ENCODE data around the gene RASL10A.
A peak's percentile ranks its signal among the peaks of the same experiment; 100 is the strongest.

Gene RASL10A

DNA sequence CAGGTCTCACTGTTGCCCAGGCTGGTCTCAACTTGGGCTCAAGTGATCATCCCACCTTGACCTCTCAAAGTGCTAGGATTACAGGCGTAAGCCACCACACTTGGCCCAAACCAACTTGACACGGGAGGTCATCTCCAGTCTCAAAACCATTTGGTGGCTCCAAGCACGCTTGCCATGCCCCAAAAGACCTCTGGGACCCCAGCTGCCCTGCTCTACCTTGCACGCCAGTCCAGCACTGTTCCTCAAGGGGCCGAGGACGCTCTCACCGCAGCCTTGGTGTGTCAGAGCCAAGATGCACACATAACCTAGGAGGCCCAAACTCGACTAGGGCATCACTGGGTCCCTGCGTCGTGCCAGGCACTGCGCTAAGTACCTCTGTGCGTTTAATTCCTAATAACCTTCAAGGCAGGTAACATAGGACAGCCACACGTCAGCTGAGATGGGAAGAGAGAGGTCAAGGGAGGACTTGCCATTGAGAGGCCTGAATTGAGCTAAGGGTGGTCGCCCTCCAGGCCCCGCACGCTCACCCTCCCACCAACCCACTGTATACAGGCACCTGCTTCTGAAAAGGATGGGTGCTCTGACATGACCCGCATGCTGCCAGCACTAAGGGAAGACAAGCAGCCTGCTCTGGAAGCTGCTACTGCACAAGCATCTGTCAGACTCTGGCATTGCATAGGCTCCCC is 13.6 kb downstream of the RASL10A start:
- no peak for DNase-seq

DNA sequence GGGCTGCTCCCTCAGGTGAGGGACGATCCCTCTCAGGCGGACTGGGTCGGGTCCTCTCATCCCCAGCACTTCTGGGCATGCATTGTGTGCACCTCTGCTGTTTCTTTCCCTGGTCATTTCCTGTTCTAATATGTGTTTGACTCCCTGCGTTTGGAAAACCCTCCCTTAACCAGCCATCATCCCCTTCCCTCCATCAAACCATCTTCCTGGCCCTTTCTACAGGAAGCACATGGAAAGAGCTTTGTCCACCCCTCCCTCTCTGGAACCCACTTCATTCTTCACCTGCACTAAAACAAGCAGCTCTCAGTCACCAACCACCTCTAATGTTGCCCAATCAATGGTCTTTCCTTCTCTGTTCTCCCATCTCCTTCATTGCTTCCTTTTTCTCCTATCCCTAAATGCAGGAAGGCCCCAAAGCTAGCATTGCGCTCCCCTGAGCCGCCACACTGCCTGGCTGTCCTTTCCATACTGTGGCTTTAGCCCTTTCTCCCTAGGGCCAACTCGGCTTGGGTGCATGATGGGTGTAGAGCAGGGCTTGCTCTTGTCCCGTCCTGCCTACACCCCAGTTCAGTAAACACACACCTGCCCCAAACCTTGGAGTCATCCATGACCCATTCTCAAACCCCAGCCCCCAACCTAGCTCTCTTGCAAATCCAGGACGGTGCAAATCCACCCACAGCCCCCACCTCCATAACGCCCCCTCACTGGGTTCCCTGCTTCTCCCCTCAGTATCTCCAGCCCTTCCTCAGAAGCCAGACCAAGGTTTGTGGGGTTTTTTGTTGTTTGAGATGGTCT is 14.5 kb downstream of the RASL10A start:
- DNase-seq: no peak

DNA sequence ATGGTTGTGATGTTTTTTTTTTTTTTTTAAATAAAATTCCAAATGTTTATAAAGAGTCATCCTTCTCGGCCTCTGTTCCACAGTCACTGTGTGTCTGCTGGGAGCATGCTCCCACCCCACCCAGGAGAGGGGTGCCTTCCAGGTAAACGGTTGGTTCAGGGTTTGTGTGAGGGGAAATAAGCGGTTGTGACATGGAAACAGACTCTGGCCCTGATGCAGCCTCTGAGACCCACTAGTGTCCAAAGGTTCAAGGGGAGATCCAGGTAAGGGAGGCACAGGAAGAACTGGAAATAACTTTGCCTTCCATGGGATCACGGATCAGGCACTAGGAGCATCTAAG is 15.1 kb downstream of the RASL10A start:
- DNase-seq: no peak

DNA sequence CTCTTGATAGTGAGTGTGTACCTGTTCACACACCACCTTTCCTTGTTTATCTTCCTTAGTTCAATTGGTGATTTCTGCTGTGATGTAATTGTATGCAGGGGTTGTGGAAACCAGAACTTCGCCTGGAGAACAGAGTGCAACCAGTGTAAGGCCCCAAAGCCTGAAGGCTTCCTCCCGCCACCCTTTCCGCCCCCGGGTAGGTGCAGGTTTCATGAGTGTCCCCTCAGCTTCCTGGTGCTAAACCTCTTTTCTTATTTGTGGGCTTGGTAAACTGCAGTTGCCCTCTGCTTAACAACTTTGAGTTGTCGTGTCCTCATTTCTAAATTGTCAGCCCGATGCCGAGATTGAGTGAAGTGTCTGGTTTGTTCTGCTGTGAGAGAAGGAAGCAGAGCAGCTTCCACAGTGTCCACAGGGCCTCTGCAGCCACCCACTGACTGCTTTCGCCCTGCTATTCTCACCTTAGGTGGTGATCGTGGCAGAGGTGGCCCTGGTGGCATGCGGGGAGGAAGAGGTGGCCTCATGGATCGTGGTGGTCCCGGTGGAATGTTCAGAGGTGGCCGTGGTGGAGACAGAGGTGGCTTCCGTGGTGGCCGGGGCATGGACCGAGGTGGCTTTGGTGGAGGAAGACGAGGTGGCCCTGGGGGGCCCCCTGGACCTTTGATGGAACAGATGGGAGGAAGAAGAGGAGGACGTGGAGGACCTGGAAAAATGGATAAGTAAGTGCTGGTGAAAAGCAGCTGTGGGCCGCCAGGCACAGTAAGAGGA is 16.2 kb downstream of the RASL10A start:
- no peak for DNase-seq

DNA sequence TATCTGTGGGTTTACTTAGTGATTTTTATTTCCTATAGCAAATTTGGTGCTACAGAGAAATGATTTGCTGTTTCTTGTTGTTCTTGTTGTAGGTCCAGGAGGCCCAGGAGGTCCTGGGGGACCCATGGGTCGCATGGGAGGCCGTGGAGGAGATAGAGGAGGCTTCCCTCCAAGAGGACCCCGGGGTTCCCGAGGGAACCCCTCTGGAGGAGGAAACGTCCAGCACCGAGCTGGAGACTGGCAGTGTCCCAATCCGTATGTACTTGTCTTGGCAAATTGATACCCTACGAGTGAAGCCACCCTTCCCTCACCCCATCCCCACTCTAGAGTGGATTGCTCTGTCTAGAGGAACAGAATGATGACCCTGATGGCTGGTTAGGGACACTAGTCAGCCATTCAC is 16.9 kb downstream of the RASL10A start:
- DNase-seq: no peak

DNA sequence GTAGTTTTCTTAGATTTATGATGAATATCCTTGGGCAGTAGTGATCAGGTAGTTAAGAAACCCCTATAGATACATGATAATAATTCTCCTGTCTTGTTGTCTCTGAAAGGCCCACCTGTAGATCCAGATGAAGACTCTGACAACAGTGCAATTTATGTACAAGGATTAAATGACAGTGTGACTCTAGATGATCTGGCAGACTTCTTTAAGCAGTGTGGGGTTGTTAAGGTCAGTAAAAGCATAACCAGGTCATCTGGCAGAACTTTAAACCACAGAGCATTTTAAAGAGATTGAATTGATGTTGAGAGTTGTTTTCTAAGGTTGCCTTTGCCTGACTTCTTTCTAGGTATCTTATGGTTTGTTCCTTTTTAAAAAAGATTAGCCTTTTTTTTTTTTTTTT is 23.1 kb downstream of the RASL10A start:
- DNase-seq: no peak

DNA sequence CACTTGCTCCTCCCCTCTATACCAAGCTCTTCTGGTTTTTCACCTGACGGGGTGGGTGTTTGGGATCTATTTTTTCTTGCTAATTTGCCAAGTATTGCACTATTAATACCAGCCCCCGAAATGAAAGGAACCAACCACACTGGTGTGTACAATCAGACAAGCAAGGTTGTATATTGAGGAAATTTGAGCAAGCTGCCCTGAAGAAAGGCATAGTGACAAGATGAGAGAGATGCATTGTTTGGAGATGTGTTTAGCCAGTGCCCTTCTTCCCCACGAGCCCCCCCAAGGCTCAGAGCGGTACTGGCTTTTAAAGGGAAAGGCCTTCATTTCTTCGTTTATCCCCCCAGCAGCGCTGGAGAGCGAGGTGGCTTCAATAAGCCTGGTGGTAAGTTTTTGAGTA is 24.3 kb downstream of the RASL10A start:
- DNase-seq: no peak

DNA sequence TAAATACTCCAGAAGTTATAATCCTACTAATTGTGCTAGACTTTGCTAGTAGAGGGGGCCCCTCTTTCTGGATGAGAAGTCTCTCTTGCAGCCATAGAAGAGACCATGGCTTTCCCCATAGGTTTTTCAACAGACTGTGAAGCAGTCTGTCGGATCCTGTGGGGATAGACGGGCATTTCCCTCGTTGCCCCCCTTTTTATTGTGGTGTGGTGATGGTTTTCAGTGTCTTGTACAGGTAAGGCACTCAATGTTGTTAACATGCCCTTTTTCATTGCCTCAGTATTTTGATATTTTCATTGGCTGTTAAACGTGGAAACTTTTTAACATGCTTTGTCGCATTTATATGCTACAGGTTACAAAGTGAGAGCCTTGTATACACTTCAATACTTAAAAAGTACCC is 25.4 kb downstream of the RASL10A start:
- no peak for DNase-seq

DNA sequence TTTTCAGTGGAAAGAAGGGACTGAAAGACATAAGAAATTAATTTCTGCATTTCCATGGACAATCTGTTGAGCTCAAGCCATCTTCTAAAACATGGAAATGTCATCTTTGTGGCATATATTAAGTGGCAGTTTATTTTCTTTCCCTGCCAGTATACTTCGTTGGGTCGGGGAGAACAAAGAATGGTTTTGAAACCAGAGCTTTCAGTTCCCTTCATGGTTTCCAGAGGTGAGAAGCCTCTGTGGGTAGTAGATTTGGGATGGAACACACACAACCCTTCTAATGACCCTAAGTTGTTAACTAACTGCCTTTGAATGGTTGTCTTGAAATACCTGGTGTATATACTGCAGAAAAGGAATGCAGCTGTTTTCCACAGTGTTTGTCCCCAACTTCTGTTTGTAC is 26.7 kb downstream of the RASL10A start:
- no peak for DNase-seq

DNA sequence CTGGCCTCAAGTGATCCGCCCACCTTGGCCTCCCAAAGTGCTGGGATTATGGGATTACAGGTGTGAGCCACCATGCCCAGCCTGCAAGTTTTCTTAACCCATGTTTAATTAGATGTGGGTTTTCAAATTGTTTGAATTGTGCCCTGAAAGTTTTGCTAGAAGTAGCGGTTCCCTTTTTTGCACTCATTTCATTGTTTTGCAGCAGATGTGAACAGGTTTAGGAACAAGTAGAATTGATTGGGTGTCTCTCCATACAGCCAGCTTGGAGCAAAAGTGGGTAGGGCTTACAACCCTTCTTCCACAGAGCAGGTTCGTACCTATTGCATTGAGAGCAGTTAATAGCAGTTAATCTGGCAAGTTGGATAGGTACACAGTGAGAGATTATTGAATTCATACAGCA is 31.3 kb downstream of the RASL10A start:
- DNase-seq: no peak

DNA sequence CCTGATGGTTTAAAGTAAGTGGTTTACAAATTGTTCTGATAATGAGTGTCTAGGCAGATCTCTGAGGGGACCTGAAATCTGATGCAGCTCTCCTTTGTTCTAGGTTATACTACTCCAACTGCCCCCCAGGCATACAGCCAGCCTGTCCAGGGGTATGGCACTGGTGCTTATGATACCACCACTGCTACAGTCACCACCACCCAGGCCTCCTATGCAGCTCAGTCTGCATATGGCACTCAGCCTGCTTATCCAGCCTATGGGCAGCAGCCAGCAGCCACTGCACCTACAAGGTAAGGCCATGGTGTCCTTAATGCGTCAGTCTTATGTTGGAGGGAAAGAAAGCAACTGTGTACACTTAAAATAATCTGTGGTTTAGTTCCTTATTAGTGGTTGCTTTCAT is 37.6 kb downstream of the RASL10A start:
- no peak for DNase-seq

DNA sequence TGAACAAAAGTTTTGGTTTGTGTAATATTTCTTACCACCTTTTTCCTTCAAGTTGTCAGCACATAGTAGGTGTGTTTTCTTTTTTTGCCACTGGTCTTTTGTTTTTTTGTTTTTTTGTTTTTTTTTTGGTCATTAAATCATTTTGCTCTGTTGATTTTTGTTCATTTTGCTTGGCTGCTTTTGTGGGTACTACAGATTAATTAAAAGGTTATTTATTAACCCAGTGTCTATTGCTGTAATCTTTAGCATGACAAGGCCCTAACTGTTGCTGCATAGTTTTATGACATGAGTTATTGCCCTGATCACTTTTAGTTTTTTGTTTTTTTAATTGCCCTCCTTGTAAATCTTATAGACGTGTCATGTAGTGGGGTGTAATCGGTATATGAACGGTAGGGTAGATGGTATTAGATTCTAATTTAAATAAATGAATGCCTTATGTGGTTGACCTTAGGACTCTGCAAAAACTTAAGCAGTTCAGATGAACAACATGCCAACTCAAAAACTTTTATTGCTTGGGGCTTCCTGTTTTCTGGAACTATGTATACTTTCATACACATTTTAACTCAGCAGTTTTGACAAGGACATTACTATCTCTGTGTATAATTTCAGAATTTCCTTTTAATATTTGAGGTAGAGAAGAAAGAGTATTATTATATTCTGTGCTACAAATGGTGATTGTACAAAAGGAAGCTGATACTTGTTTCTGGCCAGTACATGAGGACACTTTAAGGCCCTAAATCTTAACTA is 39.5 kb downstream of the RASL10A start:
- DNase-seq: no peak

DNA sequence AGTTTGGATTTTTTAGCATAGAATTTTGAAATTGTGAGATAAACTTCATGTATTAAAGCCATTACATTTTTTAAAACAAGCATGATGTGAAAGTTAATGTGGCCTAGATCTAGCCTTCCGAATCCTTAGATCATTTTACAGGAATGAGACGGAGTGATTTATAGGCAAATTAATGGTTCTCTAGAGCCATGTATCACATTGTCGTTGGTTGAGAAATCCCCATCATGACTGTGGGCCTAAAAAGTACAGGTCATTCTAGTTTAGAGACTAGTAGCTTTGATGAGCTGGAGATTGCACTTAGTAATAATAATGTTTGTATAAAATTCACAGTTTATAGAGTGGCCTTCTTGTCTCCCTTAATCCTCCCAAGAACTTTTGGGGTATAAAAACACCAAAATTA is 40.3 kb downstream of the RASL10A start:
- no peak for DNase-seq

DNA sequence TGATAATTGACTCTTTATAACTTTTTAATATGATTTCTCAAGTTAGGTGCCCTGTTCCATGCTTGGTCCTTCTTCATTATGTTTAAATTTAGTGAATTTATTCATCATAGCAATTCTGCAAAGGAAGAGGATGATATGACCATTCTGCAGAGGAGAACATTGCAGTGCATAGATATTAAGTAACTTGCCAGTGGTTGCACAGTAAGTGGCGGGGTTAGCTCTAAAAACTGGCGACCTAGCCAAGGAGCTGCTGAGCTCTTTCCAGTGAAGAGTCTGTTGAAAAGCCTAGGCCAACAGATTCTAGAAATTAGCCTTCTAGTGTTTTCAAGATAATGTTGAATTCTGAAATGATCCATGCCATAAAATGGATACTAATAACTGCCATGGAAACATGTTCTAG is 42.9 kb downstream of the RASL10A start:
- no peak for DNase-seq

DNA sequence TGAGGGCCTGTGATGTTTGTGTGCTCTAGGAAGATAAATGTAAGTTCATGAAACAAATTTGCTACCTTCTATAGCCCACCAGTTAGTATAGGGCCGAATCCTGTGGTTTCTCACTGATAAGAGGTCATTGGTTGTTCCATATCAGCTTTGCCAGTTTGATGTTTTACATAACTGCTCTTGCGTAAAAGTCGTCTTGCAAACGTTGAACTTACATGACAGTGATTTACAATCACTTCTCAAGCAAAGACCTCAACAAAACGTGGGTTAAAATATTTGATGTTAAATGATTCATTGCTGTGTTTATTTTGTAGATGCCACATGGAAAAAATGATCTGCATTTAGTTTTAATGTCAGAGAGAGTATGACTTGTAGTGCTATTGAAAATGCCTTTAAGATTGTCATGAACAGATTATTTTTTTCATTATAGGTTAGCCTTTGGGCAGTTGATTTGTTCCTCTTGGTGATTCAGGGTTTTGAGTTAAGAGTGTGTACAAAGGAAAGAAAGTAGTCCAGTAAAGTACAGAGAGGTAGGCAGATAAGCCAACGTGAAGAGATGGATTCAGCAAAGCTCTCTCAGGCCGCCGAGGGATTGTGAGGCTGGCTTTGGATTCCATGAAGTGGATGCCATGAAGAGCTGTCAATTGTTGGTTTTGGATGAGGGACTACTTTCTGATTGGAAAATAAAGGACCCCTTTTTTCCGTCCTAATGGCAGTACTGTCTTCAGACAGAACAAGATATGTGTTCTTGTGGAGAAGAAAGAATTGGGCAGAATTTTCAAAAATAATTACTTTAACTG is 44.8 kb downstream of the RASL10A start:
- no peak for DNase-seq

DNA sequence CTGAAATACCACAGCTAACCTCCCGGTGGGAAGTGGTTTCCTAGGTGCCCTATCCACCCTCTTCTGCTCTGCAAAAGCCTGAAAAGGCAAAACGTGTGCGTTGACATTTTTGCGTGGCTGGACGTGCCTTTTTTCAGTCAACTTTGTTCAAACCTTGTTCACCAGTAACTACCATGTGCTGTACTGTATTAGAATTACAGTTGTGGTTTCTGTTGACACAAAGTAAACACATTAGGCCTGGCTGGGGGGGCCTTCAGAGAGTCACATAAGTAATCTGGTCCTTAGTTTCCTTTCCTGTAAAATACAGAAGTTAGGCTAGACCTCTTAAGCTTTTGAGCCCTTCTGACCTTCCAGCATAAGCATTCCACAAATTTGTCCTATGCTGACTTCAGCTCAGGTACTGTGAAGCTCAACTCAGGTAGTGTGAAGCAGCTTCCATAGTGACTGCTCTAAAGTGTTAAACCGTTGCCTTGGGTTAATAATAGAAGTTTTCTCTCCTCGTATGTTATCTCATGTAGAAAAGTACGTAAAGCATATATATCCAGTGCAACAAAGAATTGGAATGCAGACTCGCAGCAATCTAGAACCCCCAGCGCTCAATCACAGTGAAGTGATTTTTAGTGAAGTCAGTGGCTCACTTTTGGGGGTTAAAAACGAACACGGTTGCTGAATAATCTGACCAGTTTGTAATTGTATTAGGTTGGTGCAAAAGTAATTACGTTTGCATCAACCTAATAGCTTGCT is 45.6 kb downstream of the RASL10A start:
- DNase-seq: no peak

DNA sequence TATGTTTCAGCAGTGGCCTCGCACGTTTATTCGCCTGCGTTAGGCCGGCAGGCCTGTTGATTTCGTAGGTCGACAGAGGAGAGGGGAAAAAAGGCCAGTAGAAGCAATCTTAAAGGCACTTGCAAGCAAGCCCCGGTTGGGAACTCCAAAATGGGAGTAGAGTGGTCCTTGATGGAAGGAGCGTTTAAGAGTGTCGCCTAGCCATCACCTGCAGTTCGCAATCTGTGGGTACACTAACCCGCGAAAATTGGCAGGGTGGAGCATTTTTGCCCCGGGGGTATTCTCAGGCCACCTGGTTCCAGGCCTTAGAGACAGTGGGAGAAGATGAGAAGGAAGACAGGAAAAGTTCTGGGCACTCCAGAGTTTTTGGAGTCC is 46.3 kb downstream of the RASL10A start:
- DNase-seq: no peak

DNA sequence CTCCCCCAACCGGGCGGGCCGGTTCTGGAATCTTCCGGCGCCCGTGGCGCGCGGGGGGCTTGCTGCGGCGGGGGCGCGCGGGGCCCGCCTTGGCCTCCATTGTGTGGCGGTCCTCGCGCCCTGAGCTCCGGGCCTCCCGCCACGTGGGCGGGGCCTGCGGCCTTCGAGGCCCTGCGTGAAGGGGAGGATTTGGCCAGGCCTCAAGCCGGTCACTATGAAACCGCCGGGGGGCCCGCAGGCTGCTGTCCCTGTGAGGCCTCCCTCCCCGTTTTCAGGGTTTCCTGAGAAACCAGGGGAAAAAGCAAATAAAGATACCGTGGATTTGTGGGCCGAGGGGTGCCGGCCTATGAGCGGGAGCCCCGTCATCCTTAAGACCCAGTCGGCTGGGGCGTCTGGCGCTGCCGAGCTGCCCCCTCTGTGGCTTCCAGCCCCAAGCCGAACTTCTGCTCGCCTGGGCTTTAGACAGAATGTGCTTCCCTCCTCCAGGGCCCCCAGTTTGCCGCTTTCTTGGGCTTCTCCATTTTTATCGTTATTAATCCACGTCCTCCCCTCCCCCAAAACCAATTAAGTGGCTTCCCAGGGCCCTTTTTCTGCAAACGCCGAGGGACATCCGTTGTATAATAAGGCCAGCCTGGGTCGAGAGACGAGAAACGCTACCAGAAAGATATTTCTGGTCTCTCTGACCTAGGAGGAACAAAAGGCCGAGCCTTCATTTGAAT is 46.8 kb downstream of the RASL10A start:
- DNase-seq: peak; percentile 49

DNA sequence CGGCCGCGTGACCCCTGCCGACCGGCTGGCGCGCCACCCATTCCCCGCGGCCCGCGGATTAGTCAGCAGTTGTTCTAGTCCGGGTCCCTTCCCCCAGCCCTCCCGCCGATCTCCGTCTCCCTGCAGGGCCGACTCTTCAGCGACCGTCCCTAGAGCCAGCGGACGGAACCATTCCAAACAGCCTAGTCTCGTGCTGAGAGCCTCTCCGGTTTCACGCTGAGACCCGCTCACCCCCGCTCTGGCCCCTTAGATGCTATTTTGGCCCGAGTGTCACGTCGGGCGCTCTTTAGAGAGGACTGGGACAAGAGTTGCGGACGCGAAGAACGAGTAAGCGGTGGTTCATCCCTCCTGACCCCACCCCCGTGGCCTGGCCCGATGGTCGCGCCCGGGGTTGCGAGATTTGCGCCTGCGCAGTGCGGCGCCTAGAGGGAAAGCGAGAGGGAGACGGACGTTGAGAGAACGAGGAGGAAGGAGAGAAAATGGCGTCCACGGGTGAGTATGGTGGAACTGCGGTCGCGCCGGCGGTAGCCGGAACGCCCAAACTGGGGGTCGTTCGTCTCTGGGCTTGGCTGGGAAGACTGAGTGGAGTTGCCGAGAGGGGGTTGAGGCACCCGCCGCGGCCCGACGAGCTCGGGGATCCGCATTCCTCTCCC is 47.5 kb downstream of the RASL10A start, which contains the start of the genes EWSR1 and RHBDD3:
EWSR1 (plus strand) TSS at position 411 of the 653 bp plus-strand sequence; CDS start at position 480, 69 bp downstream.
RHBDD3 (minus strand) TSS at position 124 of the 653 bp plus-strand sequence. CDS start 2,355 bp downstream, outside the sequence.
- peak; percentile 96 for DNase-seq

DNA sequence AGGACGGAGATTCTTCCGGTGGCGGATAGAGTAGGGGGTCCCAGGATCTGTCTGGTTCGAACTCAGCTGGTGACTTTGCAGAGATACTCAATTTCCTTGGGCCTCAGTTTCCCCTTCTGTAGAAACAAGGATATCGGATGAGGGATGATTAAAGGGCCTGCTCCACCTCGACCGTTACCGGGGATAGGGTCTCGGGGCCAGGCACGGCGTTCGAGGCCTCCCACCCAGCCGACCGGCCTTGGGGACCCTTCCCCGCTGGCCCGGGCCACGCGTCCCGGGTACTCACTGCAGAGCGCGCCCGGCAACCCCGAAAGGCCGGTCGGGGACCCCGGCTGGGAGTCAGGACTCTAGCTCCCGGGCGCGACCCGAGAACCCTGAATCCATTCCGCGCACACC is 48.0 kb downstream of the RASL10A start:
- DNase-seq: no peak

Data from stimulated activated CD4-positive, alpha-beta T cell treated with anti-CD3 and anti-CD28 coated beads, Interleukin-4, amount 100 ng/mL, for 24 hours (primary cell).